ENCODE data around the gene ARL2BP.

DNA sequence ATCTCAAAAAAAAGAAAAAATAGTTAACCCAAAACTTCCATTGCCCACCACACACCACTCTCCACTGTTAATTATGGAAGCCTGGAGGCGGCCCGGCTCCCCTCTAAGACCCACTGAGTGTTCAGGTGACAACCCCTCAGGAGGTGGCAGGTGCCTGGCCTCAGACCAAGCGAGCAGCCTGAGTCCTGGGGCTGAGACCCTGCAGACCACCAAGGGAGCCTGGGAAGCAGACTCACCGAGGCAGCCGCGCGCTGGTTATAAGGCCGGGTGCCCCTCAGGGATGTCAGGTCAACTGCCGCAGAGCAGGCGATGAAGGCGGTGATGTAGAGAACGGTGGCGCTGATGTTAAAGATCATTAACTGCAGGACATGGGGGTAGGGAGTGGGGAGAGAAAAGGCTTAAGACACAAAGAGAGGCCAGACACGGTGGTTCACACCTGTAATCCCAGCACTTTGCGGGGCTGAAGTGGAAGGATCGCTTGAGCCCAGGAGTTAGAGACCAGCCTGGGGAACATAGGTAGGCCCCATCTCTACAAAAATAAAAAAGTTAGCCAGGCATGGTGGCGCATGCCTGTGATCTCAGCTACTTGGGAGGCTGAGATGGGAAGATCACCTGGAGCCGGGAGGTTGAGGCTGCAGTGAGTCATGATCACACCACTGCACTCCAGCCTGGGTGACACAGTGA is 13.3 kb downstream of the ARL2BP start:
- TF ChIP-seq YY1 (IDR thresholded peaks at IDR 0.05; ENCODE audit: insufficient read depth, insufficient read length) (no peak), ZNF274 (IDR thresholded peaks at IDR 0.05; ENCODE audit: low read depth, low read length) (no peak), SUZ12 (IDR thresholded peaks at IDR 0.05; ENCODE audit: extremely low read depth, insufficient read depth, insufficient read length) (no peak)

All from NT2/D1 (cell line).